Panc1 (cell line): ENCODE results near the gene DOCK8. TPM values are rescaled to one million over a fixed set of nuclear protein-coding genes. Genes with fewer than 3 reads are reported as not detected.

Source experiments
- ATAC-seq: fragments of 200-7000 bp; cut with Tn5 transposase; 2 replicates; pipeline ENCODE4 v1.9.1; 2020; ENCODE audit warnings: mild to moderate bottlenecking, moderate library complexity
- BruUV-seq: library from RNA; stranded (reverse); fragments of 400-500 nt; replicated peaks from 2 replicates; lab custom pipeline; 2021; lab: Mats Ljungman, UMichigan
- CTCF ChIA-PET: fragments of 300-600 bp; sonication (Branson Sonifier 250); formaldehyde crosslinking; loops from one replicate; lab custom pipeline; 2022; ENCODE audit warnings: antibody characterized with exemption; lab: Charles Lee
- POLR2A ChIA-PET: fragments of 300-600 bp; sonication (Branson Sonifier 250); formaldehyde crosslinking; loops from one replicate; lab custom pipeline; 2022; ENCODE audit warnings: antibody characterized with exemption; lab: Charles Lee
- DNase-seq: peaks from one replicate; pipeline ENCODE4 v3.0.0-alpha.2; 2010; ENCODE audit warnings: low read depth, low spot score
- H3K27ac ChIP-seq: 2 replicates; pipeline ENCODE4 v1.5.1; 2011; ENCODE audit warnings: mild to moderate bottlenecking, low read length, inconsistent platforms
- H3K27me3 ChIP-seq: fragments of 200-500 bp; sonication (Bioruptor generic); 2 replicates; pipeline ENCODE4 v1.6.0; 2014; ENCODE audit warnings: low read length, inconsistent platforms; ENCODE audit not compliant: control insufficient read depth, insufficient read depth
- H3K36me3 ChIP-seq: fragments of 200-500 bp; sonication (Bioruptor generic); 2 replicates; pipeline ENCODE4 v1.5.1; 2014; ENCODE audit warnings: inconsistent platforms, mild to moderate bottlenecking, low read length, moderate library complexity; ENCODE audit not compliant: control insufficient read depth, insufficient read depth
- H3K4me1 ChIP-seq: 2 replicates; pipeline ENCODE4 v1.5.1; 2011; ENCODE audit warnings: inconsistent platforms, mild to moderate bottlenecking, low read length, moderate library complexity; ENCODE audit not compliant: control insufficient read depth, insufficient read depth
- H3K4me3 ChIP-seq, 2 experiments: 2 replicates each; pipeline ENCODE4 v1.5.1; 2011 to 2012; ENCODE audit warnings: low read depth in 2 of 2, low read length in 2 of 2, mild to moderate bottlenecking in 2 of 2, inconsistent platforms in 1 of 2, moderate library complexity in 1 of 2
- H3K9me3 ChIP-seq: fragments of 200-500 bp; sonication (Bioruptor generic); 2 replicates; pipeline ENCODE4 v1.5.1; 2014; ENCODE audit warnings: low read depth, mild to moderate bottlenecking, inconsistent platforms, low read length, moderate library complexity; ENCODE audit not compliant: control insufficient read depth, insufficient read depth
- CTCF ChIP-seq: fragments of 450-650 bp; IDR thresholded peaks from 2 replicates; pipeline ENCODE4 v1.5.1; 2017; ENCODE audit warnings: mild to moderate bottlenecking
- POLR2AphosphoS5 ChIP-seq: IDR thresholded peaks from 2 replicates; pipeline ENCODE4 v1.6.1; 2012; ENCODE audit warnings: mild to moderate bottlenecking, low read depth, low read length, moderate library complexity
- REST ChIP-seq, 2 experiments: IDR thresholded peaks; 2 replicates each; pipeline ENCODE4 v1.6.1; 2011 to 2012; ENCODE audit warnings: low read depth in 2 of 2, control low read depth in 1 of 2, low read length in 1 of 2, mild to moderate bottlenecking in 1 of 2, moderate library complexity in 1 of 2; ENCODE audit not compliant: insufficient read depth in 1 of 2
- SIN3A ChIP-seq: IDR thresholded peaks from 2 replicates; pipeline ENCODE4 v1.6.1; 2012; ENCODE audit warnings: low read depth, mild to moderate bottlenecking, low read length, moderate library complexity, borderline replicate concordance; ENCODE audit not compliant: insufficient read depth
- TCF7L2 ChIP-seq: IDR thresholded peaks from 2 replicates; pipeline ENCODE4 v1.6.1; 2011; ENCODE audit warnings: mild to moderate bottlenecking, low read depth, low read length, inconsistent platforms
- in situ Hi-C: cut with HindIII; loops from 2 replicates; pipeline ENCODE4 v1.10.0; 2016; ENCODE audit warnings: low sequenced_read_pairs, low pct_unique_long_range_greater_than_20kb
- intact Hi-C: fragments of 100-400 bp; cut with micrococcal nuclease; formaldehyde crosslinking; loops from one replicate; pipeline ENCODE4 v1.10.0; 2022; ENCODE audit not compliant: unreplicated experiment
- total RNA-seq: library from RNA; stranded (reverse); gene quantifications from one replicate; pipeline ENCODE4 v1.2.1, GENCODE V29; 2021; ENCODE audit not compliant: unreplicated experiment

DOCK8 gene
- total RNA-seq, 1 experiment from 2014 or later, result 1.4 TPM

- BruUV-seq, result no TSS peak
- intact Hi-C loops, result no loop called here
- Histone ChIP-seq H3K4me1 (no peaks in the 10 kb centered on the region), H3K36me3 (no peaks in the 10 kb centered on the region), H3K27ac (no peak overlapping the region), H3K27me3 (no peaks in the 10 kb centered on the region), H3K9me3 (no peaks in the 10 kb centered on the region), H3K4me3 (no peak overlapping the region)
- ATAC-seq (no peak), DNase-seq (no peak)
- CTCF ChIA-PET, result no interaction called here
- POLR2A ChIA-PET, result no interaction called here
- TF ChIP-seq POLR2AphosphoS5 (no peak), SIN3A (no peak), REST (IDR thresholded peaks at IDR 0.05; ENCODE audit: insufficient read depth in 1 of 2, low read depth in 2 of 2, low read length in 1 of 2) (no peak), CTCF (no peak), TCF7L2 (no peak)
- in situ Hi-C loops, result no loop called here
These were observed 142.9 kb downstream of the DOCK8 start for GRCh38 chr9:357560-357959.

- DNase-seq (no peak), ATAC-seq (no peak)
- intact Hi-C loops (no loop called here), in situ Hi-C loops (no loop called here)
- POLR2A ChIA-PET, result no interaction called here
- CTCF ChIA-PET, result no interaction called here
- H3K27ac ChIP-seq, result no peak overlapping the region
- no peaks in the 10 kb centered on the region for H3K4me1 ChIP-seq
- no peaks in the 10 kb centered on the region for H3K36me3 ChIP-seq
- no peaks in the 10 kb centered on the region for H3K9me3 ChIP-seq
- TF ChIP-seq REST (IDR thresholded peaks at IDR 0.05; ENCODE audit: insufficient read depth in 1 of 2, low read depth in 2 of 2, low read length in 1 of 2) (no peak), CTCF (no peak), TCF7L2 (no peak), POLR2AphosphoS5 (no peak), SIN3A (no peak)
- H3K4me3 ChIP-seq, result no peak overlapping the region
- no TSS peak for BruUV-seq
- no peaks in the 10 kb centered on the region for H3K27me3 ChIP-seq
These were observed 148.1 kb downstream of the DOCK8 start for GRCh38 chr9:362561-363273.
